Stimulated activated CD8-positive, alpha-beta memory T cell treated with anti-CD3 and anti-CD28 coated beads, Interleukin-4, amount 100 ng/mL, for 1 hour (primary cell): Measurements from ENCODE around the gene SPRED3.
A peak's percentile ranks its signal among the peaks of the same experiment; 100 is the strongest.
"Not testable (repeated sequence)": the region's sequence is repeated elsewhere in the genome, so short reads cannot be mapped to it uniquely, and the experiment has no call there.

Experiments used
- DNase-seq, 2 donors: peaks; one replicate each; pipeline ENCODE4 v3.0.0-alpha.2; 2020; ENCODE audit warnings: low read depth in 2 of 2, low spot score in 1 of 2

Gene SPRED3

GRCh38 chr19:38417146-38417543 is 28.6 kb downstream of the SPRED3 start:
- no peak for DNase-seq

- peak in 1 of 2 donors; percentile 25 for DNase-seq
Observed at GRCh38 chr19:38417544-38418506, 29.3 kb downstream of the SPRED3 start.

- no peak for DNase-seq
Observed at GRCh38 chr19:38420935-38421334, 32.4 kb downstream of the SPRED3 start.

GRCh38 chr19:38421856-38422255 is 33.4 kb downstream of the SPRED3 start:
- no peak for DNase-seq

GRCh38 chr19:38422438-38422837 is 33.9 kb downstream of the SPRED3 start:
- DNase-seq: no peak

GRCh38 chr19:38424272-38424671 is 35.8 kb downstream of the SPRED3 start:
- no peak for DNase-seq

GRCh38 chr19:38425222-38425809 is 36.8 kb downstream of the SPRED3 start:
- no peak for DNase-seq

- no peak for DNase-seq
Observed at GRCh38 chr19:38425810-38426466, 37.4 kb downstream of the SPRED3 start, which contains the start of gene RASGRP4. RASGRP4 (minus strand) TSS chr19:38426219; CDS start chr19:38426091, 128 bp downstream.

GRCh38 chr19:38427035-38427677 is 38.7 kb downstream of the SPRED3 start:
- not testable (repeated sequence) for DNase-seq

- DNase-seq: no peak
Observed at GRCh38 chr19:38429055-38429810, 40.7 kb downstream of the SPRED3 start.

- DNase-seq: no peak
Observed at GRCh38 chr19:38429811-38430156, 41.3 kb downstream of the SPRED3 start.

- no peak for DNase-seq
Observed at GRCh38 chr19:38430931-38431330, 42.4 kb downstream of the SPRED3 start.

- DNase-seq: no peak
Observed at GRCh38 chr19:38433268-38433733, 44.8 kb downstream of the SPRED3 start, which contains the start of gene RYR1. RYR1 (plus strand) TSS chr19:38433691; CDS start chr19:38433830, 139 bp downstream.

- no peak for DNase-seq
Observed at GRCh38 chr19:38434549-38435051, 46.1 kb downstream of the SPRED3 start.

GRCh38 chr19:38437295-38437694 is 48.8 kb downstream of the SPRED3 start:
- no peak for DNase-seq

- no peak for DNase-seq
Observed at GRCh38 chr19:38437917-38438316, 49.4 kb downstream of the SPRED3 start.

- DNase-seq: no peak
Observed at GRCh38 chr19:38440592-38440991, 52.1 kb downstream of the SPRED3 start.

GRCh38 chr19:38441657-38442348 is 53.3 kb downstream of the SPRED3 start:
- DNase-seq: no peak

GRCh38 chr19:38442736-38443135 is 54.2 kb downstream of the SPRED3 start:
- DNase-seq: no peak
